WERI-Rb-1 (cell line): ENCODE measurements around the gene LRCH4.

Experiments used
- DNase-seq: peaks from one replicate; pipeline ENCODE4 v3.0.0-alpha.2; 2020
- H3K27ac ChIP-seq: fragments of 250-450 bp; sonication (Bioruptor Pico); 2 replicates; pipeline ENCODE4 v1.5.1; 2020; ENCODE audit warnings: mild to moderate bottlenecking, moderate library complexity
- H3K27me3 ChIP-seq: fragments of 250-450 bp; sonication (Bioruptor Pico); 2 replicates; pipeline ENCODE4 v1.5.1; 2021; ENCODE audit warnings: mild to moderate bottlenecking, low read depth, moderate library complexity; ENCODE audit not compliant: insufficient read depth, severe bottlenecking
- H3K36me3 ChIP-seq: fragments of 250-450 bp; sonication (Bioruptor Pico); 2 replicates; pipeline ENCODE4 v1.5.1; 2020; ENCODE audit warnings: mild to moderate bottlenecking, moderate library complexity
- H3K4me3 ChIP-seq: 2 replicates; pipeline ENCODE4 v1.5.1; 2011; ENCODE audit warnings: low read depth, mild to moderate bottlenecking, control low read depth, low read length
- H3K9me3 ChIP-seq: fragments of 250-450 bp; sonication (Bioruptor Pico); 2 replicates; pipeline ENCODE4 v1.5.1; 2021; ENCODE audit warnings: mild to moderate bottlenecking, moderate library complexity; ENCODE audit not compliant: severe bottlenecking
- CTCF ChIP-seq: IDR thresholded peaks from 2 replicates; pipeline ENCODE4 v1.5.1; 2011; ENCODE audit warnings: low read depth, mild to moderate bottlenecking, control low read depth, inconsistent platforms, low read length

LRCH4 gene

DNA sequence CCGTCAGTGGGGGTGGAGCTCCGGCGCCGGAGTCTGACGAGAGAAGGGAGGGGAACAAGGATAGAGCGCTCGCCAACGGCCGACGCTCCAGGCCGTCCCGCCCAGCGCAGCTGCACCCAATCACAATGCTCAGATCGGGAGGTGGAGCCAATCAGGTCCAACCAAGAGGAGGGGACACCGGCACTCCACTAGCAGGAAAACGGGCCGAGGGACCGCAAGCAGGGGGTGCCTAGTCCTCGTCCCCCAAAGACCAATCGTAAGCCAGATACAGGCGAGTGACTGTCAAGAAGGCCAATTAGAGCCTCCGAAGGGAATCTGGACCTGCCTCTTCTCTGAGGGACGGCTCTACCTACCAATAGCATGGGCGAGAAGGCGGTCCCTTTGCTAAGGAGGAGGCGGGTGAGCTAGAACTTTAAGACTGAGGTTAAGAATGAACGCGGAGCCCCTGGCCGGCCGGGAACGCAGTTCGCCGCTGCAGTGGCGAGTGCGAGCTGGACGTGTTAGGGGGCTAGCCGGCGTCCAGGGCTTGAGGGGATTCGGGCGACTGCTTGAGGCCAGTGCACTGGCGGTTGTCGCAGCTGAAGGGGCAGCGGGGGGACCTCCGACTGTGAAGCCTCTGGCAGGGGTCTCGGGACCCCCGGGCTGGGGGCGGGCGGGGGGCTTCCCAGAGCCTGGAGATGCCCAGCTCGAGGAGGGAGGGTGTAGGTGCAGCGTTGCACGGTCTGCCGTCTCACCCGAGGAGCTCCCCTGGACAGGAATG, 517 bp upstream of the LRCH4 start, which contains the start of gene FBXO24:
Gene FBXO24 (plus strand): TSS at position 63 of the 760 bp plus-strand sequence. CDS start 298 bp downstream, at position 361.
- H3K27ac ChIP-seq = peak within 1 kb of the TSS; percentile 99
- no peak for TF ChIP-seq CTCF
- no peaks in the 10 kb centered on the region for H3K27me3 ChIP-seq
- peaks cover 17% of the 10 kb centered on the region for H3K36me3 ChIP-seq
- H3K4me3 ChIP-seq = peak within 1 kb of the TSS; percentile 95
- no peaks in the 10 kb centered on the region for H3K9me3 ChIP-seq
- DNase-seq = peak; percentile 99

- TF ChIP-seq CTCF = no peak
- peak overlapping the region; percentile 95 for H3K4me3 ChIP-seq
- peak overlapping the region; percentile 99 for H3K27ac ChIP-seq
- no peaks in the 10 kb centered on the region for H3K27me3 ChIP-seq
- no peaks in the 10 kb centered on the region for H3K9me3 ChIP-seq
- DNase-seq = peak; percentile 77
- H3K36me3 ChIP-seq = peaks cover 32% of the 10 kb centered on the region
These were observed 1.0 kb downstream of the LRCH4 start for GRCh38 chr7:100584683-100585510.

- no peak for TF ChIP-seq CTCF
- peak overlapping the region; percentile 99 for H3K27ac ChIP-seq
- no peak for DNase-seq
- peaks cover 36% of the 10 kb centered on the region for H3K36me3 ChIP-seq
- H3K27me3 ChIP-seq = no peaks in the 10 kb centered on the region
- peak overlapping the region; percentile 95 for H3K4me3 ChIP-seq
- H3K9me3 ChIP-seq = no peaks in the 10 kb centered on the region
These were observed 1.8 kb downstream of the LRCH4 start for GRCh38 chr7:100584054-100584682.

- Histone ChIP-seq H3K4me3 (no peak overlapping the region), H3K27ac (peak overlapping the region; percentile 14; the same call in 1 of the 2 replicates), H3K36me3 (peaks cover 41% of the 10 kb centered on the region), H3K27me3 (no peaks in the 10 kb centered on the region), H3K9me3 (no peaks in the 10 kb centered on the region)
- DNase-seq = no peak
- TF ChIP-seq CTCF = no peak
These were observed 2.5 kb downstream of the LRCH4 start for GRCh38 chr7:100583132-100584053.

- TF ChIP-seq CTCF = no peak
- H3K27me3 ChIP-seq = no peaks in the 10 kb centered on the region
- no peaks in the 10 kb centered on the region for H3K9me3 ChIP-seq
- H3K36me3 ChIP-seq = peaks cover 48% of the 10 kb centered on the region
- H3K4me3 ChIP-seq = no peak overlapping the region
- no peak overlapping the region for H3K27ac ChIP-seq
- no peak for DNase-seq
These were observed 3.3 kb downstream of the LRCH4 start for GRCh38 chr7:100582650-100583049.
